ENCODE data around the gene HMX3.

- TF ChIP-seq CTCF (IDR thresholded peaks at IDR 0.05) = no peak
- no peak for TF ChIP-seq EP300 (IDR thresholded peaks at IDR 0.05)
- TF ChIP-seq POLR2AphosphoS5 (IDR thresholded peaks at IDR 0.05) = no peak
- TF ChIP-seq POLR2A (IDR thresholded peaks at IDR 0.05) = no peak
These were observed at the start of gene HMX3 for GRCh38 chr10:123135415-123136141.
